Choroid plexus epithelial cell (primary cell): ENCODE measurements around the gene BPIFB3.
"Not testable (repeated sequence)": the region's sequence is repeated elsewhere in the genome, so short reads cannot be mapped to it uniquely, and the experiment has no call there.

Experiments
- DNase-seq: peaks from one replicate; pipeline ENCODE4 v3.0.0-alpha.2; 2010; ENCODE audit warnings: low read depth
- H3K4me3 ChIP-seq: 2 replicates; pipeline ENCODE4 v1.5.1; 2011; ENCODE audit warnings: low read depth, mild to moderate bottlenecking, control low read depth, low read length, moderate library complexity
- CTCF ChIP-seq: conservative IDR thresholded peaks from 2 replicates; pipeline ENCODE4 v1.5.1; 2011; ENCODE audit warnings: low read depth, mild to moderate bottlenecking, control low read depth, inconsistent platforms, low read length, moderate library complexity

BPIFB3 gene

GRCh38 chr20:33093074-33093473 is 39.4 kb downstream of the BPIFB3 start:
- no peak for TF ChIP-seq CTCF
- H3K4me3 ChIP-seq, result no peak overlapping the region

GRCh38 chr20:33093582-33093981 is 39.9 kb downstream of the BPIFB3 start:
- TF ChIP-seq CTCF, result no peak
- H3K4me3 ChIP-seq, result no peak overlapping the region
- no peak for DNase-seq

More at GRCh38 chr20:33093074-33093473, 39.4 kb downstream of the BPIFB3 start:
- DNase-seq, result no peak

- no peak for DNase-seq
- no peak for TF ChIP-seq CTCF
- no peak overlapping the region for H3K4me3 ChIP-seq
These were observed 41.5 kb downstream of the BPIFB3 start for GRCh38 chr20:33095249-33095648.

- DNase-seq, result peak; percentile 75
- peak; percentile 83 for TF ChIP-seq CTCF
These were observed 42.3 kb downstream of the BPIFB3 start for GRCh38 chr20:33095902-33096584.

GRCh38 chr20:33097001-33097400 is 43.3 kb downstream of the BPIFB3 start:
- no peak overlapping the region for H3K4me3 ChIP-seq
- DNase-seq, result no peak
- no peak for TF ChIP-seq CTCF

More at GRCh38 chr20:33095902-33096584, 42.3 kb downstream of the BPIFB3 start:
- H3K4me3 ChIP-seq, result not testable (repeated sequence)

- no peak for TF ChIP-seq CTCF
- no peak for DNase-seq
- H3K4me3 ChIP-seq, result no peak overlapping the region
These were observed 46.3 kb downstream of the BPIFB3 start for GRCh38 chr20:33099843-33100538.

- DNase-seq, result no peak
- H3K4me3 ChIP-seq, result no peak overlapping the region
- no peak for TF ChIP-seq CTCF
These were observed 49.9 kb downstream of the BPIFB3 start for GRCh38 chr20:33103556-33103955.
